HepG2 (cell line): ENCODE data around the gene YTHDF1. TPM values are rescaled to one million over a fixed set of nuclear protein-coding genes. Genes with fewer than 3 reads are reported as not detected.

Source experiments
- BORCS8-MEF2B ChIP-seq: sonication (generic); formaldehyde crosslinking; IDR thresholded peaks from 2 replicates; pipeline ENCODE4 v1.8.0; 2022; ENCODE audit warnings: mild to moderate bottlenecking, missing genetic modification reagents
- ONECUT2 ChIP-seq: sonication (generic); formaldehyde crosslinking; IDR thresholded peaks from 2 replicates; pipeline ENCODE4 v1.4.0; 2020; ENCODE audit warnings: missing genetic modification reagents
- SALL1 ChIP-seq: sonication (generic); formaldehyde crosslinking; IDR thresholded peaks from 2 replicates; pipeline ENCODE4 v1.8.0; 2022; ENCODE audit warnings: mild to moderate bottlenecking, missing genetic modification reagents
- SMARCE1 ChIP-seq: fragments of 450-650 bp; IDR thresholded peaks from 2 replicates; pipeline ENCODE4 v1.6.1; 2017; ENCODE audit warnings: borderline replicate concordance
- ZNF253 ChIP-seq: sonication (generic); formaldehyde crosslinking; IDR thresholded peaks from 2 replicates; pipeline ENCODE4 v1.8.0; 2022; ENCODE audit warnings: mild to moderate bottlenecking, missing genetic modification reagents, borderline replicate concordance
- ZNF652 ChIP-seq: IDR thresholded peaks from 2 replicates; pipeline ENCODE4 v1.6.1; 2016; ENCODE audit warnings: low read depth, borderline replicate concordance
- ZNF788 ChIP-seq: sonication (generic); formaldehyde crosslinking; IDR thresholded peaks from 2 replicates; pipeline ENCODE4 v1.5.0; 2020; ENCODE audit warnings: mild to moderate bottlenecking, missing genetic modification reagents, borderline replicate concordance
- ZNF790 ChIP-seq: sonication (generic); formaldehyde crosslinking; IDR thresholded peaks from 2 replicates; pipeline ENCODE4 v1.8.0; 2022; ENCODE audit warnings: missing genetic modification reagents, mild to moderate bottlenecking, borderline replicate concordance
- polyA plus RNA-seq, 8 experiments: library from polyadenylated mRNA; depleted of rRNA in 3 of 8; stranded (reverse) in 7 of 8; unstranded in 1 of 8; fragments of >200 nt; fragmentation: Illumina TruSeq in 4 of 8; extraction: Trizol in 4 of 8; gene quantifications; 2 replicates each; pipeline versions ENCODE4 v1.2.1 to v1.2.3, GENCODE V29; 2011 to 2016; ENCODE audit warnings: low read depth in 4 of 8, missing spikeins in 1 of 8, mixed read lengths in 1 of 8; ENCODE audit not compliant: insufficient read depth in 1 of 8
- total RNA-seq, 5 experiments: library from RNA; depleted of rRNA; stranded (reverse); fragments of >200 nt; fragmentation: Illumina TruSeq; extraction: Trizol; gene quantifications; 2 replicates each; pipeline ENCODE4 v1.2.3, GENCODE V29; 2016; ENCODE audit warnings: low read depth in 1 of 5
- TF ChIP-seq, protein P1 (sequence below): sonication (generic); formaldehyde crosslinking; IDR thresholded peaks from 2 replicates; pipeline ENCODE4 v1.5.0; 2020; ENCODE audit warnings: missing genetic modification reagents, mild to moderate bottlenecking, borderline replicate concordance
- TF ChIP-seq, protein P2 (sequence below): sonication (generic); formaldehyde crosslinking; IDR thresholded peaks from 2 replicates; pipeline ENCODE4 v1.4.0; 2020; ENCODE audit warnings: missing genetic modification reagents
- TF ChIP-seq, protein P3 (sequence below): sonication (generic); formaldehyde crosslinking; IDR thresholded peaks from 2 replicates; pipeline ENCODE4 v1.4.0; 2020; ENCODE audit warnings: mild to moderate bottlenecking, missing genetic modification reagents
- TF ChIP-seq, protein P4 (sequence below): sonication (generic); formaldehyde crosslinking; IDR thresholded peaks from 2 replicates; pipeline ENCODE4 v1.5.0; 2020; ENCODE audit warnings: mild to moderate bottlenecking, missing genetic modification reagents, borderline replicate concordance

Gene YTHDF1
- total and polyA plus RNA-seq, 2 of the 13 experiments (the other 11 are each of a cell fraction or from before 2014, with no cell fraction given), result 34.5 to 37.7 TPM

DNA sequence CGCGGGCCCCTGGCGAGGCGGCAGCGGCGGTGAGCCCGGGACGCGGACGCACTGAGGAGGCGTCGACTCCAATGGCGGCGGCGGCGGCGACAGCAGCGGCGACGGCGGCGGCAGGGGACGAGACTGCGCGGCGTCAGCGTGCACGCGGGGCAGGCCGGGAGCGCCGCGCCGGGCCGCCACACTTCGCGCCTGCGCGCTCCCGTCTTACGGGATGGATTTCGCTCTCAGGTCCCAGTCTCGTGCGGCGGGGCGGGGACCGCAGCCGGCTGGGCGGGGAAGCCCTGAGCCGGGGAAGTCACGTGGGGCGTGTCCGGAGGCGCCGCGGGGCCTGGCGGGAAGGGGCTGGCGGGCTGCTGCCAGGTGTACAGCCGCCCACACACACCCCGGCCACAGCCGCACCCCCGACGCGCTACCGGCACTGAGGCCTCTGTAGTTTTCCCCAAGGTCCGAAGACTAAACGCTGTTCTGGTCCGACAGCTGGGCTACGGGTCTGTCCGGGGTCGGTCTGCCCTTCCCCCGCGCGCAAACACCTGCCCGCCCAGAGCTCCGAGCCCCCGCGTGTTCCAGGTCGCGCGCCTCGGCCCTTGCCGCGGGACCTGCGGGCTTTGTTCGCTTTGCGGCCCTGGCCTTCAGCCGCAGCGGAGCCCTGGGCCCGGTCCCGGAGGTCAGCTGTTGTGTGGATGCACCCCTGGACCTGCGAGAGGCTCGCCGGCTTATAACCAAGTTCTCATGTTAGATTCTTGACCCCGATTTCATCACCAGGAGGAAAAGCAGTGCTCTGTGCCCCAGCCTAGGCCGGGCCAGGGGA is at the start of gene YTHDF1 (continued):
- TF ChIP-seq ZNF253 (CRISPR knock-in tag) (peak; percentile 95), ZNF788 (CRISPR knock-in tag) (peak; percentile 95; the same call in 1 of the 2 replicates), ZNF790 (CRISPR knock-in tag) (peak; percentile 87; the same call in 1 of the 2 replicates), BORCS8-MEF2B (CRISPR knock-in tag) (peak; percentile 95), SMARCE1 (no peak), SALL1 (peak; percentile 97), ZNF652 (CRISPR knock-in tag) (no peak), ONECUT2 (CRISPR knock-in tag) (no peak; the same call in none of the 2 replicates)
- TF ChIP-seq, protein P1, sequence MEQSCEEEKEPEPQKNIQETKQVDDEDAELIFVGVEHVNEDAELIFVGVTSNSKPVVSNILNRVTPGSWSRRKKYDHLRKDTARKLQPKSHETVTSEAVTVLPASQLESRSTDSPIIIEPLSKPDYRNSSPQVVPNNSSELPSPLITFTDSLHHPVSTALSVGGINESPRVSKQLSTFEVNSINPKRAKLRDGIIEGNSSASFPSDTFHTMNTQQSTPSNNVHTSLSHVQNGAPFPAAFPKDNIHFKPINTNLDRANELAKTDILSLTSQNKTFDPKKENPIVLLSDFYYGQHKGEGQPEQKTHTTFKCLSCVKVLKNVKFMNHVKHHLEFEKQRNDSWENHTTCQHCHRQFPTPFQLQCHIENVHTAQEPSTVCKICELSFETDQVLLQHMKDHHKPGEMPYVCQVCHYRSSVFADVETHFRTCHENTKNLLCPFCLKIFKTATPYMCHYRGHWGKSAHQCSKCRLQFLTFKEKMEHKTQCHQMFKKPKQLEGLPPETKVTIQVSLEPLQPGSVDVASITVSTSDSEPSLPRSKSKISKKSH (CRISPR knock-in tag), result peak; percentile 92
- TF ChIP-seq, protein P2, sequence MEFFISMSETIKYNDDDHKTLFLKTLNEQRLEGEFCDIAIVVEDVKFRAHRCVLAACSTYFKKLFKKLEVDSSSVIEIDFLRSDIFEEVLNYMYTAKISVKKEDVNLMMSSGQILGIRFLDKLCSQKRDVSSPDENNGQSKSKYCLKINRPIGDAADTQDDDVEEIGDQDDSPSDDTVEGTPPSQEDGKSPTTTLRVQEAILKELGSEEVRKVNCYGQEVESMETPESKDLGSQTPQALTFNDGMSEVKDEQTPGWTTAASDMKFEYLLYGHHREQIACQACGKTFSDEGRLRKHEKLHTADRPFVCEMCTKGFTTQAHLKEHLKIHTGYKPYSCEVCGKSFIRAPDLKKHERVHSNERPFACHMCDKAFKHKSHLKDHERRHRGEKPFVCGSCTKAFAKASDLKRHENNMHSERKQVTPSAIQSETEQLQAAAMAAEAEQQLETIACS (CRISPR knock-in tag), result peak; percentile 87
- TF ChIP-seq, protein P3, sequence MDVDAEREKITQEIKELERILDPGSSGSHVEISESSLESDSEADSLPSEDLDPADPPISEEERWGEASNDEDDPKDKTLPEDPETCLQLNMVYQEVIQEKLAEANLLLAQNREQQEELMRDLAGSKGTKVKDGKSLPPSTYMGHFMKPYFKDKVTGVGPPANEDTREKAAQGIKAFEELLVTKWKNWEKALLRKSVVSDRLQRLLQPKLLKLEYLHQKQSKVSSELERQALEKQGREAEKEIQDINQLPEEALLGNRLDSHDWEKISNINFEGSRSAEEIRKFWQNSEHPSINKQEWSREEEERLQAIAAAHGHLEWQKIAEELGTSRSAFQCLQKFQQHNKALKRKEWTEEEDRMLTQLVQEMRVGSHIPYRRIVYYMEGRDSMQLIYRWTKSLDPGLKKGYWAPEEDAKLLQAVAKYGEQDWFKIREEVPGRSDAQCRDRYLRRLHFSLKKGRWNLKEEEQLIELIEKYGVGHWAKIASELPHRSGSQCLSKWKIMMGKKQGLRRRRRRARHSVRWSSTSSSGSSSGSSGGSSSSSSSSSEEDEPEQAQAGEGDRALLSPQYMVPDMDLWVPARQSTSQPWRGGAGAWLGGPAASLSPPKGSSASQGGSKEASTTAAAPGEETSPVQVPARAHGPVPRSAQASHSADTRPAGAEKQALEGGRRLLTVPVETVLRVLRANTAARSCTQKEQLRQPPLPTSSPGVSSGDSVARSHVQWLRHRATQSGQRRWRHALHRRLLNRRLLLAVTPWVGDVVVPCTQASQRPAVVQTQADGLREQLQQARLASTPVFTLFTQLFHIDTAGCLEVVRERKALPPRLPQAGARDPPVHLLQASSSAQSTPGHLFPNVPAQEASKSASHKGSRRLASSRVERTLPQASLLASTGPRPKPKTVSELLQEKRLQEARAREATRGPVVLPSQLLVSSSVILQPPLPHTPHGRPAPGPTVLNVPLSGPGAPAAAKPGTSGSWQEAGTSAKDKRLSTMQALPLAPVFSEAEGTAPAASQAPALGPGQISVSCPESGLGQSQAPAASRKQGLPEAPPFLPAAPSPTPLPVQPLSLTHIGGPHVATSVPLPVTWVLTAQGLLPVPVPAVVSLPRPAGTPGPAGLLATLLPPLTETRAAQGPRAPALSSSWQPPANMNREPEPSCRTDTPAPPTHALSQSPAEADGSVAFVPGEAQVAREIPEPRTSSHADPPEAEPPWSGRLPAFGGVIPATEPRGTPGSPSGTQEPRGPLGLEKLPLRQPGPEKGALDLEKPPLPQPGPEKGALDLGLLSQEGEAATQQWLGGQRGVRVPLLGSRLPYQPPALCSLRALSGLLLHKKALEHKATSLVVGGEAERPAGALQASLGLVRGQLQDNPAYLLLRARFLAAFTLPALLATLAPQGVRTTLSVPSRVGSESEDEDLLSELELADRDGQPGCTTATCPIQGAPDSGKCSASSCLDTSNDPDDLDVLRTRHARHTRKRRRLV (CRISPR knock-in tag), result peak; percentile 90
- TF ChIP-seq, protein P4, sequence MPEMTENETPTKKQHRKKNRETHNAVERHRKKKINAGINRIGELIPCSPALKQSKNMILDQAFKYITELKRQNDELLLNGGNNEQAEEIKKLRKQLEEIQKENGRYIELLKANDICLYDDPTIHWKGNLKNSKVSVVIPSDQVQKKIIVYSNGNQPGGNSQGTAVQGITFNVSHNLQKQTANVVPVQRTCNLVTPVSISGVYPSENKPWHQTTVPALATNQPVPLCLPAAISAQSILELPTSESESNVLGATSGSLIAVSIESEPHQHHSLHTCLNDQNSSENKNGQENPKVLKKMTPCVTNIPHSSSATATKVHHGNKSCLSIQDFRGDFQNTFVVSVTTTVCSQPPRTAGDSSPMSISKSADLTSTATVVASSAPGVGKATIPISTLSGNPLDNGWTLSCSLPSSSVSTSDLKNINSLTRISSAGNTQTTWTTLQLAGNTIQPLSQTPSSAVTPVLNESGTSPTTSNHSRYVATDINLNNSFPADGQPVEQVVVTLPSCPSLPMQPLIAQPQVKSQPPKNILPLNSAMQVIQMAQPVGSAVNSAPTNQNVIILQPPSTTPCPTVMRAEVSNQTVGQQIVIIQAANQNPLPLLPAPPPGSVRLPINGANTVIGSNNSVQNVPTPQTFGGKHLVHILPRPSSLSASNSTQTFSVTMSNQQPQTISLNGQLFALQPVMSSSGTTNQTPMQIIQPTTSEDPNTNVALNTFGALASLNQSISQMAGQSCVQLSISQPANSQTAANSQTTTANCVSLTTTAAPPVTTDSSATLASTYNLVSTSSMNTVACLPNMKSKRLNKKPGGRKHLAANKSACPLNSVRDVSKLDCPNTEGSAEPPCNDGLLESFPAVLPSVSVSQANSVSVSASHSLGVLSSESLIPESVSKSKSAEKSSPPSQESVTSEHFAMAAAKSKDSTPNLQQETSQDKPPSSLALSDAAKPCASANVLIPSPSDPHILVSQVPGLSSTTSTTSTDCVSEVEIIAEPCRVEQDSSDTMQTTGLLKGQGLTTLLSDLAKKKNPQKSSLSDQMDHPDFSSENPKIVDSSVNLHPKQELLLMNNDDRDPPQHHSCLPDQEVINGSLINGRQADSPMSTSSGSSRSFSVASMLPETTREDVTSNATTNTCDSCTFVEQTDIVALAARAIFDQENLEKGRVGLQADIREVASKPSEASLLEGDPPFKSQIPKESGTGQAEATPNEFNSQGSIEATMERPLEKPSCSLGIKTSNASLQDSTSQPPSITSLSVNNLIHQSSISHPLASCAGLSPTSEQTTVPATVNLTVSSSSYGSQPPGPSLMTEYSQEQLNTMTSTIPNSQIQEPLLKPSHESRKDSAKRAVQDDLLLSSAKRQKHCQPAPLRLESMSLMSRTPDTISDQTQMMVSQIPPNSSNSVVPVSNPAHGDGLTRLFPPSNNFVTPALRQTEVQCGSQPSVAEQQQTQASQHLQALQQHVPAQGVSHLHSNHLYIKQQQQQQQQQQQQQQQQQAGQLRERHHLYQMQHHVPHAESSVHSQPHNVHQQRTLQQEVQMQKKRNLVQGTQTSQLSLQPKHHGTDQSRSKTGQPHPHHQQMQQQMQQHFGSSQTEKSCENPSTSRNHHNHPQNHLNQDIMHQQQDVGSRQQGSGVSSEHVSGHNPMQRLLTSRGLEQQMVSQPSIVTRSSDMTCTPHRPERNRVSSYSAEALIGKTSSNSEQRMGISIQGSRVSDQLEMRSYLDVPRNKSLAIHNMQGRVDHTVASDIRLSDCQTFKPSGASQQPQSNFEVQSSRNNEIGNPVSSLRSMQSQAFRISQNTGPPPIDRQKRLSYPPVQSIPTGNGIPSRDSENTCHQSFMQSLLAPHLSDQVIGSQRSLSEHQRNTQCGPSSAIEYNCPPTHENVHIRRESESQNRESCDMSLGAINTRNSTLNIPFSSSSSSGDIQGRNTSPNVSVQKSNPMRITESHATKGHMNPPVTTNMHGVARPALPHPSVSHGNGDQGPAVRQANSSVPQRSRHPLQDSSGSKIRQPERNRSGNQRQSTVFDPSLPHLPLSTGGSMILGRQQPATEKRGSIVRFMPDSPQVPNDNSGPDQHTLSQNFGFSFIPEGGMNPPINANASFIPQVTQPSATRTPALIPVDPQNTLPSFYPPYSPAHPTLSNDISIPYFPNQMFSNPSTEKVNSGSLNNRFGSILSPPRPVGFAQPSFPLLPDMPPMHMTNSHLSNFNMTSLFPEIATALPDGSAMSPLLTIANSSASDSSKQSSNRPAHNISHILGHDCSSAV (CRISPR knock-in tag), result no peak
